ENCODE measurements around the gene TNNC1.
A peak's percentile ranks its signal among the peaks of the same experiment; 100 is the strongest.

Gene TNNC1

GRCh38 chr3:52453496-52454249 is at the start of gene TNNC1:
TNNC1 (minus strand) TSS chr3:52454041; CDS start chr3:52454015, 26 bp downstream.
- DNase-seq (ENCODE audit: low read depth): no peak

- no peak for DNase-seq (ENCODE audit: low read depth)
Measured at GRCh38 chr3:52502808-52503350, 49.0 kb upstream of the TNNC1 start.

- DNase-seq (ENCODE audit: low read depth): no peak
Measured at GRCh38 chr3:52502001-52502400, 48.2 kb upstream of the TNNC1 start.

GRCh38 chr3:52501046-52501445 is 47.2 kb upstream of the TNNC1 start:
- no peak for DNase-seq (ENCODE audit: low read depth)

- DNase-seq (ENCODE audit: low read depth): no peak
Measured at GRCh38 chr3:52498137-52499054, 44.6 kb upstream of the TNNC1 start.

GRCh38 chr3:52495777-52496602 is 42.1 kb upstream of the TNNC1 start:
- peak; percentile 13 for DNase-seq (ENCODE audit: low read depth)

- no peak for DNase-seq (ENCODE audit: low read depth)
Measured at GRCh38 chr3:52494886-52495495, 41.1 kb upstream of the TNNC1 start, which contains the start of gene STAB1. STAB1 (plus strand) TSS chr3:52495338; CDS start chr3:52495414, 76 bp downstream.

- no peak for DNase-seq (ENCODE audit: low read depth)
Measured at GRCh38 chr3:52494445-52494844, 40.6 kb upstream of the TNNC1 start.

GRCh38 chr3:52493232-52494017 is 39.6 kb upstream of the TNNC1 start:
- no peak for DNase-seq (ENCODE audit: low read depth)

- no peak for DNase-seq (ENCODE audit: low read depth)
Measured at GRCh38 chr3:52492059-52492458, 38.2 kb upstream of the TNNC1 start.

- no peak for DNase-seq (ENCODE audit: low read depth)
Measured at GRCh38 chr3:52490939-52491526, 37.2 kb upstream of the TNNC1 start.

- DNase-seq (ENCODE audit: low read depth): no peak
Measured at GRCh38 chr3:52490035-52490938, 36.4 kb upstream of the TNNC1 start.

GRCh38 chr3:52489453-52489852 is 35.6 kb upstream of the TNNC1 start:
- DNase-seq (ENCODE audit: low read depth): no peak

GRCh38 chr3:52488746-52489145 is 34.9 kb upstream of the TNNC1 start:
- DNase-seq (ENCODE audit: low read depth): no peak

GRCh38 chr3:52487788-52488691 is 34.2 kb upstream of the TNNC1 start:
- DNase-seq (ENCODE audit: low read depth): no peak

GRCh38 chr3:52487050-52487787 is 33.4 kb upstream of the TNNC1 start:
- no peak for DNase-seq (ENCODE audit: low read depth)
